HG03064 (cell line): ENCODE results near the gene LRRC36.
"Not testable (repeated sequence)": the region's sequence is repeated elsewhere in the genome, so short reads cannot be mapped to it uniquely, and the experiment has no call there.

Experiments used
- ATAC-seq: cut with Tn5 transposase; IDR thresholded peaks from one replicate; pipeline ENCODE4 v1.9.1; 2021; ENCODE audit warnings: low read depth; ENCODE audit not compliant: unreplicated experiment

LRRC36 gene

GRCh38 chr16:67399218-67399733, 72.7 kb downstream of the LRRC36 start:
- ATAC-seq, result no peak

- no peak for ATAC-seq
These were observed 73.4 kb downstream of the LRRC36 start for GRCh38 chr16:67399749-67400704.

- no peak for ATAC-seq
These were observed 74.3 kb downstream of the LRRC36 start for GRCh38 chr16:67400901-67401300.

GRCh38 chr16:67403976-67404555, 77.5 kb downstream of the LRRC36 start:
- ATAC-seq, result no peak

GRCh38 chr16:67404740-67405226, 78.2 kb downstream of the LRRC36 start:
- no peak for ATAC-seq

GRCh38 chr16:67405336-67405735, 78.7 kb downstream of the LRRC36 start:
- no peak for ATAC-seq

GRCh38 chr16:67406111-67406971, 79.7 kb downstream of the LRRC36 start:
- no peak for ATAC-seq

GRCh38 chr16:67407176-67407787, 80.7 kb downstream of the LRRC36 start:
- ATAC-seq, result no peak

GRCh38 chr16:67407788-67408452, 81.3 kb downstream of the LRRC36 start:
- ATAC-seq, result no peak

GRCh38 chr16:67409631-67410030, 83.0 kb downstream of the LRRC36 start:
- ATAC-seq, result no peak

GRCh38 chr16:67411339-67411738, 84.7 kb downstream of the LRRC36 start:
- ATAC-seq, result no peak

GRCh38 chr16:67412294-67412693, 85.7 kb downstream of the LRRC36 start:
- no peak for ATAC-seq

- no peak for ATAC-seq
These were observed 87.6 kb downstream of the LRRC36 start for GRCh38 chr16:67413978-67414911.

GRCh38 chr16:67415421-67415820, 88.8 kb downstream of the LRRC36 start:
- not testable (repeated sequence) for ATAC-seq

GRCh38 chr16:67415872-67416793, 89.5 kb downstream of the LRRC36 start, which contains the start of gene ZDHHC1:
Gene ZDHHC1, minus strand, starts transcription at chr16:67416477. Its CDS starts 8,702 bp downstream, at chr16:67407775.
- no peak for ATAC-seq

GRCh38 chr16:67417333-67418061, 90.9 kb downstream of the LRRC36 start:
- ATAC-seq, result no peak

GRCh38 chr16:67419502-67419901, 92.9 kb downstream of the LRRC36 start:
- ATAC-seq, result no peak
